Measurements from ENCODE around the gene USP4. TPM values are rescaled to one million over a fixed set of nuclear protein-coding genes. Genes with fewer than 3 reads are reported as not detected.

Gene USP4
- total RNA-seq, 1 experiment from 2014 or later, result 32.8 TPM

- BruUV-seq (replicated peaks), result no TSS peak
- Histone ChIP-seq H3K9me3 (ENCODE audit: low read depth, low read length, poor library complexity, severe bottlenecking) (no peaks in the 10 kb centered on the region), H3K4me1 (ENCODE audit: insufficient read depth, low read length, poor library complexity, severe bottlenecking) (no peaks in the 10 kb centered on the region), H3K36me3 (ENCODE audit: insufficient read depth, low read length, poor library complexity, severe bottlenecking) (no peaks in the 10 kb centered on the region), H3K27ac (ENCODE audit: low read depth, low read length, poor library complexity, severe bottlenecking) (no peak overlapping the region), H3K4me3 (ENCODE audit: low read depth, low read length, poor library complexity, severe bottlenecking) (no peak overlapping the region), H3K27me3 (replicated peaks; ENCODE audit: insufficient read depth, low read depth, low read length, poor library complexity) (no peaks in the 10 kb centered on the region)
- ChIA-PET CTCF (no interaction called here), POLR2A (ENCODE audit: low non-redundant PET) (no interaction called here)
- TF ChIP-seq CTCF (conservative IDR thresholded peaks at IDR 0.05; ENCODE audit: low read depth, low read length) (no peak), EZH2 (IDR thresholded peaks at IDR 0.05; ENCODE audit: borderline replicate concordance, low read depth, low read length, poor library complexity, severe bottlenecking) (no peak)
- no peak for DNase-seq (ENCODE audit: low spot score)
- intact Hi-C loops (cut with micrococcal nuclease; ENCODE audit: unreplicated experiment), result no loop called here
These were observed 79.0 kb downstream of the USP4 start for GRCh38 chr3:49260806-49261324.

GRCh38 chr3:49257187-49257586 is 82.7 kb downstream of the USP4 start:
- Histone ChIP-seq H3K27ac (ENCODE audit: low read depth, low read length, poor library complexity, severe bottlenecking) (no peak overlapping the region), H3K36me3 (ENCODE audit: insufficient read depth, low read length, poor library complexity, severe bottlenecking) (no peaks in the 10 kb centered on the region), H3K27me3 (replicated peaks; ENCODE audit: insufficient read depth, low read depth, low read length, poor library complexity) (no peaks in the 10 kb centered on the region), H3K4me1 (ENCODE audit: insufficient read depth, low read length, poor library complexity, severe bottlenecking) (no peaks in the 10 kb centered on the region), H3K4me3 (ENCODE audit: low read depth, low read length, poor library complexity, severe bottlenecking) (no peak overlapping the region), H3K9me3 (ENCODE audit: low read depth, low read length, poor library complexity, severe bottlenecking) (no peaks in the 10 kb centered on the region)
- BruUV-seq (replicated peaks), result no TSS peak
- TF ChIP-seq EZH2 (IDR thresholded peaks at IDR 0.05; ENCODE audit: borderline replicate concordance, low read depth, low read length, poor library complexity, severe bottlenecking) (no peak), CTCF (conservative IDR thresholded peaks at IDR 0.05; ENCODE audit: low read depth, low read length) (no peak)
- intact Hi-C loops (cut with micrococcal nuclease; ENCODE audit: unreplicated experiment), result no loop called here
- CTCF ChIA-PET, result no interaction called here
- DNase-seq (ENCODE audit: low spot score), result no peak
- POLR2A ChIA-PET (ENCODE audit: low non-redundant PET), result no interaction called here

- TF ChIP-seq CTCF (conservative IDR thresholded peaks at IDR 0.05; ENCODE audit: low read depth, low read length) (no peak), EZH2 (IDR thresholded peaks at IDR 0.05; ENCODE audit: borderline replicate concordance, low read depth, low read length, poor library complexity, severe bottlenecking) (no peak)
- ChIA-PET CTCF (no interaction called here), POLR2A (ENCODE audit: low non-redundant PET) (no interaction called here)
- no peak overlapping the region for H3K4me3 ChIP-seq (ENCODE audit: low read depth, low read length, poor library complexity, severe bottlenecking)
- H3K36me3 ChIP-seq (ENCODE audit: insufficient read depth, low read length, poor library complexity, severe bottlenecking), result no peaks in the 10 kb centered on the region
- no peaks in the 10 kb centered on the region for H3K27me3 ChIP-seq (replicated peaks; ENCODE audit: insufficient read depth, low read depth, low read length, poor library complexity)
- H3K27ac ChIP-seq (ENCODE audit: low read depth, low read length, poor library complexity, severe bottlenecking), result no peak overlapping the region
- BruUV-seq (replicated peaks), result no TSS peak
- no peaks in the 10 kb centered on the region for H3K4me1 ChIP-seq (ENCODE audit: insufficient read depth, low read length, poor library complexity, severe bottlenecking)
- no peaks in the 10 kb centered on the region for H3K9me3 ChIP-seq (ENCODE audit: low read depth, low read length, poor library complexity, severe bottlenecking)
- intact Hi-C loops (cut with micrococcal nuclease; ENCODE audit: unreplicated experiment), result no loop called here
- no peak for DNase-seq (ENCODE audit: low spot score)
These were observed 83.9 kb downstream of the USP4 start for GRCh38 chr3:49255718-49256511.

Measured in A673 (cell line).